ENCODE measurements around the gene MCIDAS. TPM values are rescaled to one million over a fixed set of nuclear protein-coding genes. Genes with fewer than 3 reads are reported as not detected.

The MCIDAS gene
- polyA plus RNA-seq, 1 of the 3 experiments (the other 2 are of a cell fraction), result not detected

GRCh38 chr5:55171471-55171870 is 55.6 kb downstream of the MCIDAS start:
- Histone ChIP-seq H3K4me2 (no peak overlapping the region), H3K36me3 (replicated peaks in 1 of 2; ENCODE audit: control insufficient read depth in 1 of 2, insufficient read depth in 2 of 2, low read length in 1 of 2) (peaks cover 0 to under 1% of the 10 kb centered on the region in 2 experiments), H3K4me3 (ENCODE audit: low read depth in 2 of 2, low read length in 1 of 2) (no peak overlapping the region), H3K4me1 (ENCODE audit: control insufficient read depth in 1 of 2, insufficient read depth in 2 of 2, low read depth in 1 of 2, low read length in 1 of 2) (peaks cover 3 to 13% of the 10 kb centered on the region in 2 experiments; a peak in 3 of 4 replicates), H3K9me2 (no peaks in the 10 kb centered on the region), H3K27ac (ENCODE audit: low read depth in 2 of 2, low read length in 1 of 2) (no peak overlapping the region), H3K9me3 (no peaks in the 10 kb centered on the region), H3K79me2 (ENCODE audit: insufficient read depth) (no peaks in the 10 kb centered on the region), H4K20me1 (ENCODE audit: insufficient read depth) (no peaks in the 10 kb centered on the region; the same call in 1 of the 2 replicates), H2AFZ (ENCODE audit: low read depth) (no peak overlapping the region), H3F3A (replicated peaks; ENCODE audit: insufficient read depth) (peaks cover 26% of the 10 kb centered on the region), H3K9ac (no peak overlapping the region), H3K27me3 (ENCODE audit: insufficient read depth) (peaks cover 30% of the 10 kb centered on the region)
- ChIA-PET CTCF (interaction anchor here (0.6 to 2.3 kb wide), 8 partner anchors 9 to 521 kb away, joined by 3 to 11 read pairs (median 4); partner anchors contain the start of gene GPX8), POLR2A (no interaction called here)
- no peak for TF ChIP-seq NRF1 (IDR thresholded peaks at IDR 0.05; ENCODE audit: low read depth, low read length)
- no peak for TF ChIP-seq RFX5 (IDR thresholded peaks at IDR 0.05; ENCODE audit: low read length)
- TF ChIP-seq TEAD4 (IDR thresholded peaks at IDR 0.05; ENCODE audit: borderline replicate concordance, insufficient read depth), result no peak
- TF ChIP-seq ELF1 (IDR thresholded peaks at IDR 0.05), result no peak
- TF ChIP-seq MXI1 (IDR thresholded peaks at IDR 0.05; ENCODE audit: low read depth, low read length), result no peak
- TF ChIP-seq TCF12 (IDR thresholded peaks at IDR 0.05), result no peak
- TF ChIP-seq GATA2 (CRISPR knock-in tag; IDR thresholded peaks at IDR 0.05), result no peak
- TF ChIP-seq FOXM1 (IDR thresholded peaks at IDR 0.05; ENCODE audit: low read depth), result no peak
- no peak for TF ChIP-seq REST (IDR thresholded peaks at IDR 0.05; ENCODE audit: low read depth, low read length)
- no peak for TF ChIP-seq PBX3 (IDR thresholded peaks at IDR 0.05)
- no peak for TF ChIP-seq ZBTB33 (IDR thresholded peaks at IDR 0.05; ENCODE audit: borderline replicate concordance, low read depth)
- TF ChIP-seq FOXJ3 (CRISPR knock-in tag; IDR thresholded peaks at IDR 0.05), result no peak
- TF ChIP-seq SIN3A (IDR thresholded peaks at IDR 0.05; ENCODE audit: borderline replicate concordance, low read depth, low read length), result no peak
- no peak for TF ChIP-seq RAD21 (IDR thresholded peaks at IDR 0.05; ENCODE audit: low read length)
- TF ChIP-seq NFIC (IDR thresholded peaks at IDR 0.05; ENCODE audit: borderline replicate concordance), result no peak
- no peak for TF ChIP-seq EP300 (IDR thresholded peaks at IDR 0.05; ENCODE audit: borderline replicate concordance in 1 of 2, low read depth in 1 of 2, low read length in 1 of 2)
- TF ChIP-seq TAF1 (IDR thresholded peaks at IDR 0.05; ENCODE audit: borderline replicate concordance, low read depth, low read length), result no peak
- no peak for TF ChIP-seq YY1 (IDR thresholded peaks at IDR 0.05; ENCODE audit: low read depth)
- no peak for TF ChIP-seq CTCF (IDR thresholded peaks at IDR 0.05)
- no peak for TF ChIP-seq GABPA (IDR thresholded peaks at IDR 0.05; ENCODE audit: low read depth)
- WGBS (ENCODE audit: low lambda C conversion rate), result 0% methylated on average over 2 of the region's 2 CpGs
- DNase-seq, result no peak
